Hematopoietic multipotent progenitor cell treated with erythropoietin and hydrocortisone succinate and interleukin-3 and kit ligand, for 8 days (in vitro differentiated cells): ENCODE results near the gene MAPK11.

Source experiments
- DNase-seq: peaks from one replicate; pipeline ENCODE4 v3.0.0-alpha.2; 2015

Gene MAPK11

DNA sequence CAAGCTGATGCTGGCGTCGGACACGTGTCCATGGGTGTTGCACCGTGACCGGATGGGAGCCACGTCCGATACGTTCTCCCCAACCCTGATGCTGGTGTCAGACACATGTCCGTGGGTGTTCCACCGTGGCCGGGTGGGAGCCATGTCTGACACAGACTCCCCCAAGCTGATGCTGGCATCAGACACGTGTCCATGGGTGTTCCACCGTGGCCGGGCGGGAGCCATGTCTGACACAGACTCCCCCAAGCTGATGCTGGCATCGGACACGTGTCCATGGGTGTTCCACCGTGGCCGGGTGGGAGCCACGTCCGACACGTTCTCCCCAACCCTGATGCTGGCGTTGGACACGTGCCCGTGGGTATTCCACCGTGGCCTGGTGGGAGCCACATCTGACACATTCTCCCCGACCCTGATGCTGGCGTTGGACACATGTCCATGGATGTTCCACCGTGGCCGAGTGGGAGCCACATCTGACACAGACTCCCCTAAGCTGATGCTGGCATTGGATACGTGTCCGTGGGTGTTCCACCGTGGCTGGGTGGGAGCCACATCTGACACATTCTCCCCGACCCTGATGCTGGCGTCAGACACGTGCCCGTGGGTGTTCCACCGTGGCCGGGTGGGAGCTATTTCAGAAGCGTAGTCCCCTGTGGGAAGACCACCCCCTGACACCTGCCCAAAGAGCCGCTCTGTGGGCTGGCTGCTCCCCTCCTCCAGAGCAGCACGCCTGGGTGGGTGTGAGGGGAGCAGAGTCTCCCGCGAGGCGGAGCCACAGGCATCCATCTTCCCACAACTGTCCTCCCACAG is 49.4 kb downstream of the MAPK11 start:
- no peak for DNase-seq

DNA sequence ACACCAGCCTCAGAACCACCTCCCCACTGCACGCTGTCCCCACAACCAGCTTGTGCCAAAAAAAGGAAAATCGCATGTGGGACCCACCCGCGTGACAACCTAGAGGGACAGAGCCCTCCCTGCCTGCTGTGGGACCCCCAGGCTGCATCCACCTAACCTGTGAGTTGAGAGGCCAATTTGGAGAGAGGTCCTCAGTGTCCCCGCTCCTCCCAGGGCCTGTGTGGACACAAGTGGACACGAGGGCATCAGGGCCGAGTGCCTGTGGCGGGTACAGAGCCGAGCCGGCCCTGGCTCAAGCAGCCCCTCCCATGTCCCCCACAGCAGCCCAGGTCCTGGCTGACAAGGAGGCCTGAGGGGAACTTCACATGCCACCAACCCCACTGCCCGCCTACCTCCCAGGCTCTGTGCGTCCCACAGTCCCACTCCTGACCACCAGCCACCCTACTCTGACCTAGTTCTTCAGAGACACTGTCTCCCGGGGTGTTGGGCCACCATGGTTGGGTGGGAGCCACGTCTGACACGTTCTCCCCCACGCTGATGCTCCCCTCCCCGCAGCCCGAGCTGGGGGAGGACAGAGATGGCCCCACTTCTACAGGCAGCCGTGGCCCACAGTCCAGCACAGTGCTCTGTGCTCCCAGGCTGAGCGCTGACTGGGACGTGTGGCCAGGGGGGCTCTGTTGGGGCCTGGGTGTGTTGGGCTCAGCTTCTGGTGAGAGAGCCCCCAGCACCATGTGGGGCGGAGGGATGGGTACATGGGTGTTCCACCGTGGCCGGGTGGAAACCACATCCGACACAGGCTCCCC is 50.2 kb downstream of the MAPK11 start:
- no peak for DNase-seq

DNA sequence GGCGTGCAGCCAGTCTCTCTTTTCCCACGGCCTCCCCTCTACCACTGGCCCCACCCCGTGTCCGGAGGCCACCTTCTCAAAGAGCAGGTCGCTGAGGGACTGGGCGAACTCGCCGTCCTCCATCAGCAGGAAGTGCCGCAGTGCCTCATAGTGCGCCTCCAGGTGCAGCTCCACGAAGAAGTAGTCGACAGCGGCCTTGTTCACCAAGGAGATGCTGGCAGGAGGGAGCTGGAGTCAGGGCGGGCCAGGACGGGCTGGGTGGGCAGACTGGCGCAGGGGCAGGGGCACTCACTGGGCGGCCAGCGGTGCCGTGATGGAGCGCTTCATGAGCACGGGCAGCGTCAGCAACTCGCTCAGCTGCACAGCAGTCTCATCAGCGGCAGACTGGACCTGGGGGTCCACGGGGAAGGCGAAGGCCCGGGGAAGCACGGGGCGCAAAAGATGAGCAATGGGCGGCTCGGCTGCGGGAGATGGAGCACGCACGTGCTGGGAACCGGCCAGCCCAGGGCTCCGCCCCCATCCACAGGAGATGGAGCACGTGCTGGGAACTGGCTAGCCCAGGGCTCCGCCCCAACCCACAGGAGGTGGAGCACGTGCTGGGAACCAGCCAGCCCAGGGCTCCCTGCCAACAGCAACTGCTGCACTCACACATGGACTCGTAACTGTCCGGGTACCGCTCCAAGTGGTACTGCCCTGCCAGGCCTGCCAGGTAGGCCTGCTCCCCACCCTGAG is 51.0 kb downstream of the MAPK11 start:
- peak; percentile 91 for DNase-seq

DNA sequence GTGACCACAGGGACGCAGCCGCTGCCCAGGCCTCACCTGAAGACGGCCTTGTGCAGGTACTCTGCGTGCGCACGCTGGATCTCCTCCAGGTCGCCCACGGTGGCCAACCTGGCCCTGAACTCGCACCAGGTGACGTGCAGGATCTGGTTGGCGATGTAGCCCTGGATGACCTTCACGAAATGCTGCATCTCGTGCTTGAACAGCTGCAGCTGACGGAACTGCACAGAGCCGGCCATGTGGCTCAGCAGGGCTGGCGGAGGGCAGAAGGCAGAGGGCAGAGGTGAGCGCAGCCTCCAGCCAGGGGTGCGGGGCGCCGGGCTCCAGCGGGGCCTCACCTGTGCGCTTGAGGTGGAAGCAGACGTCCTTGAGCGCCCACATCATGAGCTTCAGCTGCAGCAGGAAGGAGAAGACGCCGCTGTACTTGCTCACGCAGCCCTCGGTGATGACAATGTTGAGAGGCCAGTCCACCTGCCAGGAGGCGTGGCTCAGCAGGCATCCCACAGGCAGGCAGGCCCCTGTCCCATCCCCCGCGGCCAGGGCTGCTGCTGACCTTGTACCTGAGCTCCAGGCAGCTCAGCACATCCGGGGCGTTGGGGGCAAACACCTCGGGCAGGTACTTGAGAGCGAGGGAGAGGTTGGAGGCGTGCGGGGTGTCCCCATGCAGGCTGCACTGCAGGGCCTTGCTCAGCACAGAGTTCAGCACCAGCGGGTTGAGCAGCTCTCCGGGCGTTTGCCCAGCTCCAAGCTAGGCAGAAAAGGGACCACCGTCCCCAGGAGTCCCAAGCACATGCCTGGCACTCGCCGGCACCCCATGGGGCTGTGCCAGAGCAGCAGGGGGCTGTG is 51.8 kb downstream of the MAPK11 start:
- no peak for DNase-seq

GRCh38 chr22:50217543-50218152 is 52.5 kb downstream of the MAPK11 start:
- no peak for DNase-seq

- no peak for DNase-seq
Measured at GRCh38 chr22:50216684-50217520, 53.3 kb downstream of the MAPK11 start.

GRCh38 chr22:50216055-50216683 is 54.0 kb downstream of the MAPK11 start:
- no peak for DNase-seq

GRCh38 chr22:50215297-50216054 is 54.7 kb downstream of the MAPK11 start:
- no peak for DNase-seq
